CD4-positive, alpha-beta T cell treated with Interleukin-6 for 4 hours (primary cell): ENCODE measurements around the gene PPAT.

Experiments used
- DNase-seq: peaks from one replicate; pipeline ENCODE4 v3.0.0-alpha.2; 2020; ENCODE audit warnings: mixed read lengths

The PPAT gene

GRCh38 chr4:56433280-56433679, 2.1 kb downstream of the PPAT start:
- DNase-seq: no peak

DNA sequence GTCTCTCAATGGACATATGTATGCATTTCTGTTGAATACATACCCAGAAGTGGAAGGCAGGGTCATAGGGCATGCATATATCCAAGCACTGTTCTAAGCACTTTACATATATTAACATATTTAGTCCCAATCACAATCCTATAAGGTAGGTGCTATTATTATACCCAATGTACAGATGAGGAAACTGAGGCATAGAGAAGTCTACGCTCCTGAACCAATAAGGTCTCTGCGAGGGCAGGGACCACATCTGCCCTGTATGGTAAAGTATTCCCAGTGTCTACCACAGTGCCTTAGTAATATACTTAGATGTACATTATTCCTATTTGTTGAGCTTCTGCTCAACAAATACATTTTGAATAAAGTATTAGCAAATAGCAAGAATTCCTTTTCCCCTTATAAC, 5.2 kb downstream of the PPAT start:
- DNase-seq: no peak

DNA sequence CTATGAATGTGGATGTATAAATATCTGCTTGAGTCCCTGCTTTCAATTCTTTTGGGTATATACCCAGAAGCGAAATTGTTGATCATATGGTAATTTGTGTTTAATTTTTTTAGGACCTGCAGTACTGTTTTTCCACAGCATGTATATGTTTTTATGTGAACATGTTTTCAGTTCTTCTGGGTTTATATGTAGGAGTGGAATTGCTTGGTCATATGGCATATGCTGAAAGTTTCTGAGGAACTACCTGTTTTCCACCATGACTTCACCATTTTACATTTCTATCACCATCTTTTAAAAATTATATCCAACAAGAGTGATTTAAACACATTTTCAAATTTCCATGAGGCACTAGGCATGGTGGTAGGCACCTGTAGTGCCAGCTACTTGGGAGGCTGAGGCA, 8.2 kb downstream of the PPAT start:
- DNase-seq: no peak

GRCh38 chr4:56426273-56426672, 9.1 kb downstream of the PPAT start:
- DNase-seq: no peak

DNA sequence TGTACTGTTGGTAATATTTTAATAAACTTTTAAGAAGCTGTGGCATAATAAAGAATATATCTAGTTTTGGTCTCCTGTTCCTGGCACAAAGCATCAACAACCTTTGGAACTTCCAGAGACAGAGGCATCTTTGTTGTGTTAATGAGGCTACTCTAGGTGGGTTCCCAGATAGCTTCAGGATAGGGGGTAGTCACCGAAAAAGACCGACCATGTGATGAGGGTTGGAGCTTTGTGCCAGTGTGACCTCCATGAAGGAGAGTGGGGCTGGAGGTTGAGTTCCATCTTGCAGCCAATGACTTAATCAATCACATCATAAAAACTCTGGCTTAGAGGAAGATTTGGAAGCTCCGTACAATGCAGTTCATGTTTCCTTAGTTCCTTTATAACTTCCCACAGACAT, 9.9 kb downstream of the PPAT start:
- DNase-seq: no peak

- peak; percentile 65 for DNase-seq
These were observed 10.5 kb downstream of the PPAT start for GRCh38 chr4:56424697-56425514.

GRCh38 chr4:56424176-56424575, 11.2 kb downstream of the PPAT start:
- DNase-seq: no peak

GRCh38 chr4:56417396-56417795, 18.0 kb downstream of the PPAT start:
- no peak for DNase-seq

GRCh38 chr4:56416349-56416748, 19.1 kb downstream of the PPAT start:
- no peak for DNase-seq

- DNase-seq: no peak
These were observed 21.2 kb downstream of the PPAT start for GRCh38 chr4:56414135-56414670.

DNA sequence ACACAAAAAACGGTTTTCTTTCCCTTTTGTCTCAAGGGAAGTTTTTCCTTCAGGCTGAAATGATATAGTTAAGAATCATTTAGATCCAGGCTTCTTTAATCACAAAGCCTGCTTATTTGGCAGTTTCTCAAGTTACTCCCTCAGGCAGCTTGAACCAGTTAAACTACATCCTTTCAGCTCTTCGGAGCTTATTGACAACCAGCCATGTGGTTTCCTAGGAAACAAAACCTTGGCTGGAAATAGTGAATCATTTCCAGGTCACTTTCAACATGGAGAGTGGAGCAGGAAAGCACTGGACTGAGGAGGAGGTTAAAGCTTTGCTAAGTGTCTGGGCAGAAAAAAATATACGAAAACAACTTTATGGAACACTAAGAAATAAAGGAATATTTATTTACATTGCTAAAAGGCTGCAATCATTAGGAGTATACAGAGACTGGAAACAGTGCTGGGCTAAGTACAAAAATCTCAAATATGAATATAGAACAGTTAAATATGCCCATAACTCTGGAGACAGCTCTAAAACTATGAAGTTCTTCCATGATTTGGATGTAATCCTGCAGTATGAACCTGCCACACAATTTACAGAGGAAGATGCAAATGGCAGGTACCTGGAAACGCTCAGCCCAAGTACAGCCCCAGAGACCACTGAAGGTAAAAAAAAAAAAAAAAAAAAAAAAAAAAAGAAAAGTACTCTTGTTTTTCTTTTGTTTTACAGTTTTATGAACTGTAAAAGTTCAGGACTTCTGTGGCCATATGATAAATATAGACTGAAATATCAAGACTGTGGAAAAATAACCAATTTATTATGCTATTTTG, 25.0 kb downstream of the PPAT start:
- DNase-seq: no peak

DNA sequence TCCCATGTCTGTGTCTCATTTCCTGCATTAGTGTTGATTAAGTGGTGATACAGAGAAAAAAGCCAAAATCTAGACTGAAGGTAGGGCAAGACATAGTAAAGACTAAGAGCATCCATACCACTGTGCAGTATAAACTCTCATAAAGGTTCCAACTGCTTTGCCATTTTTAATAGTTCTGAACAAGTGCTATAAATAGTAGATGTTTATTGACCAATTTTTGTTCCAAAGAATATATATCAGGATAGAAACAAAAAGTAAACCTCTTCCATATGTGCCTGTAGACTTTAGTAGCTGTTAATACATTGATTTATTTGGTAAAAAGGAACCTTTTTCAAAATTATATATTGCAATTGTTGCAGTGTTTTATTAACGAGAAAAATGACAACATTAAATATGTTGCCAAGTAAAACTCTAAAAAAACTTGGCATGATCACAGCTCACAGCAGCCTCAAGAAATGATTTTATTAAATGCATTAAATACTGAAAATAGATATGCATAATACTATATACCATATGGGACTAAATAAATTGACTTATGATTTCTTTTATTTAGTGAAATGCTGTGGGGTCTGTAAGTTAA, 25.8 kb downstream of the PPAT start:
- no peak for DNase-seq

- no peak for DNase-seq
These were observed 26.4 kb downstream of the PPAT start for GRCh38 chr4:56408978-56409377.

DNA sequence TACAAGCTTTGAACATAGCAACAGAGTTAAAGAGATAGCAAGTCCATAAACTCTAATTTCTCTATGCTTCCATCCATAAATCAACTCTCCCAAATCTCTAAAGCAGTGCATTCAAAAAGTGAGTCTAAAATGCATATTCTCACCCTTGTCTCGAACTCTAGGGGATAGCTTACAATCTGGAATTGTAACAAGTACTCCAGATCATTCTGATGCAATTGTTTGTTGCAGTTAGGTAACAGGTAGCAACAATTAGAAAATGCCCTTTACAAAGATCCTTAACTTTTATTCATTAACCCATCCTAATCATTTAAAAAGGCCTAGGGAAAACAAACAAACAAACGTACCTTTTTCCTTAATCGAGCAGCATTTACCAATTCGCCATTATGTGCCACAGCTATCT, 29.3 kb downstream of the PPAT start:
- no peak for DNase-seq

- DNase-seq: no peak
These were observed 30.4 kb downstream of the PPAT start for GRCh38 chr4:56405016-56405415.

DNA sequence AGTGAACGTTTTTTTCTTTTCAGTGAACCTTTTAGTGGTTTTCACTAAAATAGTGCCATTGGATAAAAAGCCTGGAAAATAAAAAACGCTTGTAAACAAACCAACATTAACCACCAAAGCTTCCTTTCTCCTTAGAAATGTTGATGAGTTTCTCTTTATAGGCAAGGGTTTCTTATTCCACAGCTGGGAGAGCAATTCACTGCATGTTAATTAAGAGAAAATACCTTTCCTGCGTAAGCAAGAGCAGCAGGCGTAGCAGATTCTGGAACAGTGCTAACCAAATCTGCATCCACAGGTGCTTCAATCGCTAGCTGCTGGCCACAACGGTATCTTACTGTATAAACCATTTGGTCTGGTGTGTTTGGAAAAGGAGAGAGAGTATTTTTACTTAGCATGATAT, 34.9 kb downstream of the PPAT start:
- no peak for DNase-seq

- DNase-seq: no peak
These were observed 44.1 kb downstream of the PPAT start for GRCh38 chr4:56391270-56391669.

DNA sequence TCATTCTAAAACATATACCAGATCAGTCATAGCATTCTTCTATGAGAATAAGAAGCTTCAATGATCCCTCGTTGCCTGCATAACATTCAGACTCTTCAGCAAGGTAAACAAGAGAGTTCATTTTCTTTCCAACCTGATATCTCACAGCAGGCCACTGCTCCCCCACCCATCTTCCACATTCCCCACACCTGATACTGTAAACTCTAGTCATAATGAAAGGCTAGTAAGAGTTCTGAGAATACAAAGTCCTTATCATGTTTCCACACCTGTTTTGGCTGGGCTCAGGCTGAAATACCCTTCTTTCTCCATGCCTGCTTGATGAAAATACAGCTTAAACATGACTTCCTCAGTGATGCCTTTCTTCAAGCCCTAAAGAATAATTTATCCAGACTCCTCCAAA, 45.9 kb downstream of the PPAT start:
- DNase-seq: no peak

- no peak for DNase-seq
These were observed 47.1 kb downstream of the PPAT start for GRCh38 chr4:56388306-56388705.

GRCh38 chr4:56387023-56388001, 48.1 kb downstream of the PPAT start, which contains the start of gene AASDH:
Gene AASDH, minus strand, starts transcription at chr4:56387491. Its CDS starts 3,192 bp downstream, at chr4:56384299.
- DNase-seq: peak; percentile 92

DNA sequence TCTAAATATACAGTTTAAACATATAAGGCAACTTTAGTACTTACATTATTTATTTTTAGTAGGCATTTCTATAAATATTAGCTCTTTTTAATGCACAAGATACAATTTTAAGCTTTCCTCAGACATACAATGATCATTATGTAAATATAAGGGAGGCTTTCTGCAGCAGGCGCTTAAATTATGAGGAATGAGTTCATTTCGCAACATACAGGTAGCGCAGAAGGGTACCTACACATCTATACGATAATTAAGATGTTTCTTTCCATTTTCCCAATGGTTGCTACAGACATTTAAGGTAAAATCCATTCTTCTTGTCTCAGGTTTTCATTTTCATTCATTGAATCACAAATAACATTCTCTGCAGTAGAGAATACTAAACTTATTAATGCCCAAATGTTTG, 49.3 kb downstream of the PPAT start:
- no peak for DNase-seq

DNA sequence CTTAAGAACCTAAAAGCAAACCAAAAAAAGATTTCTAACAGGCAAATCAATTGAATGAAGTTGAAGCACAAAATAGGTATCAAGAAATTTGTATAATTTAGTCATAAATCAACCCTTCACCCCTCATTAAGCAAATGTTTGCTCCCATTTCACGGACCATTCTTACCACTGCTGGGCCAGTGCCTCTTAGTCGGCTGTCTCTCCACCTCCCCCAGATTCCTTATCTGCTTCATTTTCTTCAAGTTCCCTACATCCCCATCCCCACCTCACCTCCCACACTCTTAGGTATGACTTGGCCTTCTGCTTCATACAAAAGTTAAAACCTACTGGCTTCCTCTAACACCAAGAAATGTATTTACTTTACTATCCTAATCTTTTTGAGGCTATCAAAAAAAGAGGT, 60.0 kb downstream of the PPAT start:
- DNase-seq: no peak
